ENCODE measurements around the gene HELZ.
"Not testable (repeated sequence)": the region's sequence is repeated elsewhere in the genome, so short reads cannot be mapped to it uniquely, and the experiment has no call there.

Gene HELZ

GRCh38 chr17:67253384-67253783 lies 8.4 kb upstream of the HELZ start:
- POLR2A ChIA-PET: no interaction called here

GRCh38 chr17:67251586-67251985 lies 6.6 kb upstream of the HELZ start:
- POLR2A ChIA-PET; H3K4me1 ChIP-seq (ENCODE audit: control insufficient read depth, insufficient read depth, low read length); CTCF ChIA-PET: not testable (repeated sequence)

More at GRCh38 chr17:67253384-67253783, 8.4 kb upstream of the HELZ start:
- Histone ChIP-seq H3K27ac (ENCODE audit: extremely low read depth, low read depth, low read length) (no peak overlapping the region), H3K4me3 (ENCODE audit: low read depth, low read length) (no peak overlapping the region), H3K36me3 (ENCODE audit: control insufficient read depth in 2 of 2, insufficient read depth in 1 of 2, low read length in 2 of 2) (no peaks in the 10 kb centered on the region), H3K4me1 (ENCODE audit: control insufficient read depth, insufficient read depth, low read length) (no peaks in the 10 kb centered on the region), H3K9me3 (ENCODE audit: control insufficient read depth, insufficient read depth, low read depth, low read length) (no peaks in the 10 kb centered on the region)
- CTCF ChIA-PET: interaction anchor here (0.7 kb wide), 1 partner anchor 138 kb away, joined by 4 read pairs; no protein-coding TSS in a partner anchor
- TF ChIP-seq MZF1 (tag by site-specific recombination; IDR thresholded peaks at IDR 0.05; ENCODE audit: borderline replicate concordance) (no peak), ZNF302 (tag by site-specific recombination; IDR thresholded peaks at IDR 0.05; ENCODE audit: low read depth) (no peak), ZNF366 (tag by site-specific recombination; conservative IDR thresholded peaks at IDR 0.05) (no peak), ZNF670 (tag by site-specific recombination; IDR thresholded peaks at IDR 0.05; ENCODE audit: low read depth) (no peak), ZNF707 (tag by site-specific recombination; IDR thresholded peaks at IDR 0.05) (no peak), ZNF426 (tag by site-specific recombination; IDR thresholded peaks at IDR 0.05) (no peak), ZNF140 (tag by site-specific recombination; IDR thresholded peaks at IDR 0.05) (no peak), ZNF654 (tag by site-specific recombination; IDR thresholded peaks at IDR 0.05; ENCODE audit: low read depth) (no peak), HOXD13 (CRISPR knock-in tag; IDR thresholded peaks at IDR 0.05; ENCODE audit: borderline replicate concordance) (no peak), ZNF660 (tag by site-specific recombination; IDR thresholded peaks at IDR 0.05) (no peak), ZBTB10 (tag by site-specific recombination; IDR thresholded peaks at IDR 0.05) (no peak), ZBTB8A (tag by site-specific recombination; IDR thresholded peaks at IDR 0.05) (no peak), ATF2 (tag by site-specific recombination; IDR thresholded peaks at IDR 0.05; ENCODE audit: low read depth) (no peak), KLF16 (tag by site-specific recombination; IDR thresholded peaks at IDR 0.05) (no peak), ZNF184 (tag by site-specific recombination; IDR thresholded peaks at IDR 0.05) (no peak), ZNF138 (tag by site-specific recombination; IDR thresholded peaks at IDR 0.05; ENCODE audit: borderline replicate concordance) (no peak), ZNF585B (tag by site-specific recombination; IDR thresholded peaks at IDR 0.05) (no peak), BCL11A (tag by site-specific recombination; IDR thresholded peaks at IDR 0.05; ENCODE audit: low read depth) (no peak)

GRCh38 chr17:67248291-67248690 lies 3.3 kb upstream of the HELZ start:
- no peaks in the 10 kb centered on the region for H3K36me3 ChIP-seq (ENCODE audit: control insufficient read depth in 2 of 2, insufficient read depth in 1 of 2, low read length in 2 of 2)
- no peak overlapping the region for H3K27ac ChIP-seq (ENCODE audit: extremely low read depth, low read depth, low read length)
- CTCF ChIA-PET: interaction anchor here (0.5 to 0.6 kb wide), 4 partner anchors 9 to 133 kb away, joined by 3 to 5 read pairs (median 4); no protein-coding TSS in a partner anchor
- H3K9me3 ChIP-seq (ENCODE audit: control insufficient read depth, insufficient read depth, low read depth, low read length): no peaks in the 10 kb centered on the region
- H3K4me1 ChIP-seq (ENCODE audit: control insufficient read depth, insufficient read depth, low read length): peaks cover 5% of the 10 kb centered on the region
- POLR2A ChIA-PET: no interaction called here
- H3K4me3 ChIP-seq (ENCODE audit: low read depth, low read length): no peak overlapping the region
- TF ChIP-seq ZNF146 (tag by site-specific recombination; IDR thresholded peaks at IDR 0.05) (no peak), ZNF660 (tag by site-specific recombination; IDR thresholded peaks at IDR 0.05) (no peak), ZNF830 (tag by site-specific recombination; IDR thresholded peaks at IDR 0.05; ENCODE audit: low read depth) (no peak), ZNF785 (tag by site-specific recombination; IDR thresholded peaks at IDR 0.05) (no peak), IKZF3 (tag by site-specific recombination; IDR thresholded peaks at IDR 0.05) (no peak), ZNF623 (tag by site-specific recombination; IDR thresholded peaks at IDR 0.05) (no peak), PRDM2 (tag by site-specific recombination; IDR thresholded peaks at IDR 0.05; ENCODE audit: borderline replicate concordance) (no peak)

More at GRCh38 chr17:67251586-67251985, 6.6 kb upstream of the HELZ start:
- H3K27ac ChIP-seq (ENCODE audit: extremely low read depth, low read depth, low read length); H3K4me3 ChIP-seq (ENCODE audit: low read depth, low read length); H3K36me3 ChIP-seq (ENCODE audit: control insufficient read depth in 2 of 2, insufficient read depth in 1 of 2, low read length in 2 of 2); H3K9me3 ChIP-seq (ENCODE audit: control insufficient read depth, insufficient read depth, low read depth, low read length): not testable (repeated sequence)
